ENCODE data around the gene TNIP1.

Gene TNIP1

DNA sequence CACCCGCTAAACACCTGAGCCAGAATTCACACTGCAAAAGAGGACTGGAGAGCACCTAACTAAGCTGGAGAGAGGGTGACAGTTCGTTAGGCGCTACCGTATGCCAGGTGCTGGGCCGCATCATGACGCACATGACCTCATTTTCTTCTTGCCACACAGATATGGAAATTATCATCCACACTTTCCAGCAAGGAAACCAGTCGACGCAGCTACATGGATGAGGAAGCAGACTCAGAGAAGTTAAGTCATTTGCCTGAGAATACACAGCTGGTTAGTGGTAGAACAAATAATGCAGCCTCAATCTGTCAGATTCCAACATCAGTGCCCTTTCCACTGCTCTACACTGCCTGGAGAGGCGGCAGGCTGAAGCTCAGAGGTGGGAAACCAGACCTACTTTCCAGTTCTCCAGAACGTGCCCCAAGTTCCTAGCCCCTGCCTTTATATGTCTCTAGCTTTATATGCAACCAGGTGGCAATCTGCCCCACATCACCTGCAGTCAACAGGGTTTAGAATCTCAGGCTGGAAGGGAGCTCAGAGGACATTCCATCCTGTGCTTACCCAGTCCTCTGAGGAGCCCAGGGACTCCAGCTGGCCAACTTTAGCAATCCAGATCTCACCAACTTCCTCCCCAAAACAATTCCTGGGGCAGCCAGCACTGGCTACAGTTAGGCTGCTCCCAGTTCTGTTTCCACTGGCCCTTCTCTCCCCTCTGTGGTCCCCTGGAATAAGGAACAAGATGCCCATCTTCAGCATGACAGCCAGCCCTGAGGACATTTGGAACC, 8.8 kb downstream of the TNIP1 start:
- DNase-seq (ENCODE audit: low read depth), result peak; percentile 30
- no peak overlapping the region for H3K9ac ChIP-seq (ENCODE audit: low read length)
- H3K4me3 ChIP-seq (ENCODE audit: low read length), result no peak overlapping the region
- peaks cover 31% of the 10 kb centered on the region for H3K4me1 ChIP-seq (ENCODE audit: control insufficient read depth, insufficient read depth, low read length)
- H3K9me3 ChIP-seq (ENCODE audit: control insufficient read depth, low read length), result no peaks in the 10 kb centered on the region
- no peaks in the 10 kb centered on the region for H3K27me3 ChIP-seq (replicated peaks; ENCODE audit: control insufficient read depth, insufficient read depth, low read length)
- H3K36me3 ChIP-seq (ENCODE audit: control insufficient read depth, insufficient read depth, low read length, severe bottlenecking), result peaks cover 27% of the 10 kb centered on the region

DNA sequence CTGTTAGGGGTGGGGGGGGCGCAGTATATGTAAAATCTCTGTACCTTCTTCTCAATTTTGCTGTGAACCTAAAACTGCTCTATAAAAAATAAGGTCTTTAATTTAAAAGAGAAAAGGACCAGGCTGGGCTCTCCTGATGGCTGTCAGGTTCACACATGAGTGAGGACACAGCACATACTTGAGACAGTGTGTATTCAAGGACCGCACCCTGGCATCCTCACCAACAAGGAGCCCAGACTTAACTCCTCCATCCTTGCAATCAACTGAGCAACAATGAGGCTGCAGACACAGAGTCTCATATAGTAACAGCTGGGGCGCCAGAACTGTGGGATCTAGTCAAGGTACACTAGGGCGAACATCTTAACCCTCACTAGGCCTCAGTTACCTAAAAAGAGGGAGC, 9.8 kb downstream of the TNIP1 start:
- Histone ChIP-seq H3K4me3 (ENCODE audit: low read length) (no peak overlapping the region), H3K9me3 (ENCODE audit: control insufficient read depth, low read length) (no peaks in the 10 kb centered on the region)

DNA sequence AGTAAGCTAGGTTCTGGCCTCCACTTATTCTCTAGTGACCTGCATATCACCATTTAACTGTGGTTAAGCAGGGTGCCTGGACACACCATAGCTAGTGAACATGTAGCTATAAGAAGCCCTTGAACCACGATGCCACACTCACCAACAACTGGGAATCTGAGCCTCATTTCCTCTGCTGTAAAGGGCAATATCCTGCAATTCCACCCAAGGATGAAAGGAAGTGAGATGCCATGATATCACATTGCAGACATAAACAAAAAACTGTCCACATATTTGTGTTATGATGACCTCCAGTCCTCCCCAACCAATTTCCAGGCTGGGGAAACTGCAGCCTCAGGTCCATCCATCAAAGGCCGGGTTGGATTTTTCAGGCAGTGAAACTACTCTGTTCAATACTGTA, 10.4 kb downstream of the TNIP1 start:
- Histone ChIP-seq H3K9ac (ENCODE audit: low read length) (no peak overlapping the region), H3K9me3 (ENCODE audit: control insufficient read depth, low read length) (no peaks in the 10 kb centered on the region), H3K27me3 (replicated peaks; ENCODE audit: control insufficient read depth, insufficient read depth, low read length) (no peaks in the 10 kb centered on the region), H3K4me3 (ENCODE audit: low read length) (no peak overlapping the region), H3K4me1 (ENCODE audit: control insufficient read depth, insufficient read depth, low read length) (peaks cover 20% of the 10 kb centered on the region), H3K36me3 (ENCODE audit: control insufficient read depth, insufficient read depth, low read length, severe bottlenecking) (peaks cover 27% of the 10 kb centered on the region)
- DNase-seq (ENCODE audit: low read depth), result peak; percentile 40

More for the DNA sequence above, 9.8 kb downstream of the TNIP1 start:
- Histone ChIP-seq H3K27me3 (replicated peaks; ENCODE audit: control insufficient read depth, insufficient read depth, low read length) (no peaks in the 10 kb centered on the region), H3K4me1 (ENCODE audit: control insufficient read depth, insufficient read depth, low read length) (peaks cover 24% of the 10 kb centered on the region), H3K9ac (ENCODE audit: low read length) (no peak overlapping the region), H3K36me3 (ENCODE audit: control insufficient read depth, insufficient read depth, low read length, severe bottlenecking) (peaks cover 27% of the 10 kb centered on the region)
- no peak for DNase-seq (ENCODE audit: low read depth)

GRCh38 chr5:151068433-151069197, 12.2 kb downstream of the TNIP1 start:
- H3K9me3 ChIP-seq (ENCODE audit: control insufficient read depth, low read length), result no peaks in the 10 kb centered on the region
- H3K4me1 ChIP-seq (ENCODE audit: control insufficient read depth, insufficient read depth, low read length), result peaks cover 33% of the 10 kb centered on the region
- no peaks in the 10 kb centered on the region for H3K27me3 ChIP-seq (replicated peaks; ENCODE audit: control insufficient read depth, insufficient read depth, low read length)
- peaks cover 27% of the 10 kb centered on the region for H3K36me3 ChIP-seq (ENCODE audit: control insufficient read depth, insufficient read depth, low read length, severe bottlenecking)
- no peak overlapping the region for H3K9ac ChIP-seq (ENCODE audit: low read length)
- H3K4me3 ChIP-seq (ENCODE audit: low read length), result no peak overlapping the region
- DNase-seq (ENCODE audit: low read depth), result peak; percentile 41

GRCh38 chr5:151067632-151068432, 13.0 kb downstream of the TNIP1 start:
- no peak overlapping the region for H3K9ac ChIP-seq (ENCODE audit: low read length)
- peaks cover 41% of the 10 kb centered on the region for H3K4me1 ChIP-seq (ENCODE audit: control insufficient read depth, insufficient read depth, low read length)
- peaks cover 26% of the 10 kb centered on the region for H3K36me3 ChIP-seq (ENCODE audit: control insufficient read depth, insufficient read depth, low read length, severe bottlenecking)
- no peak overlapping the region for H3K4me3 ChIP-seq (ENCODE audit: low read length)
- H3K9me3 ChIP-seq (ENCODE audit: control insufficient read depth, low read length), result no peaks in the 10 kb centered on the region
- no peak for DNase-seq (ENCODE audit: low read depth)
- no peaks in the 10 kb centered on the region for H3K27me3 ChIP-seq (replicated peaks; ENCODE audit: control insufficient read depth, insufficient read depth, low read length)

- Histone ChIP-seq H3K9ac (ENCODE audit: low read length) (no peak overlapping the region), H3K27me3 (replicated peaks; ENCODE audit: control insufficient read depth, insufficient read depth, low read length) (no peaks in the 10 kb centered on the region), H3K4me1 (ENCODE audit: control insufficient read depth, insufficient read depth, low read length) (peaks cover 45% of the 10 kb centered on the region), H3K36me3 (ENCODE audit: control insufficient read depth, insufficient read depth, low read length, severe bottlenecking) (peaks cover 35% of the 10 kb centered on the region), H3K9me3 (ENCODE audit: control insufficient read depth, low read length) (no peaks in the 10 kb centered on the region), H3K4me3 (ENCODE audit: low read length) (no peak overlapping the region)
- DNase-seq (ENCODE audit: low read depth), result no peak
Measured at GRCh38 chr5:151066920-151067319, 13.9 kb downstream of the TNIP1 start.

GRCh38 chr5:151065609-151066008, 15.2 kb downstream of the TNIP1 start:
- peaks cover 44% of the 10 kb centered on the region for H3K36me3 ChIP-seq (ENCODE audit: control insufficient read depth, insufficient read depth, low read length, severe bottlenecking)
- H3K4me1 ChIP-seq (ENCODE audit: control insufficient read depth, insufficient read depth, low read length), result peaks cover 56% of the 10 kb centered on the region
- H3K9ac ChIP-seq (ENCODE audit: low read length), result no peak overlapping the region

DNA sequence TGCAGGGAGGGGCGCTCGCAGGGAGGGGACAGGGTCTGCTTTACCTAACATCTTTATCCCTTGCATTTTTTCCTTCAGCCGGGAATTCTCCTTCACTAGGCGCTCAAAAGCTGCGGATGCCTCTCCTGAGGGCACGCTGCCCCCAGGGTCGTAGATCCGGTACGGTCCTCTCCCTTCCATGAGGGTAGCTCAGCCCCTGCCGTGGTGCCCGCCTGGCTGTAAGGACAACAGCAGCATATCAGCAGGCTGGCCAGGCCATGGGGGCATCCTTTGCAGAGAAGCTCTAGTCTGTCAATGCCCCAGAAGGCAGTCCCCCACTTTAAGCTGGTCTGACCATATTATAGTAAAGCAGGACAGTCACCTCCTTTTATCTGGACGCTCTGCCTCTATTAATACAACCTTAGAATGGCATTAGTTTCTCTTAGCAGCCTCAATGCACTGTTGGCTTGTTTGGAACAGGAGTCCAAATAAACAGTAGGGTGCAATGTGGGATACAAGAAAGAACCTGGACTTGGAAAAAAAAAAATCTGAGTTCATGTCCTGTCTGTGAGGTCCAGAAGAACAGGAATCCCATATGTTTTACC, 15.8 kb downstream of the TNIP1 start:
- Histone ChIP-seq H3K9me3 (ENCODE audit: control insufficient read depth, low read length) (no peaks in the 10 kb centered on the region), H3K36me3 (ENCODE audit: control insufficient read depth, insufficient read depth, low read length, severe bottlenecking) (peaks cover 47% of the 10 kb centered on the region), H3K27me3 (replicated peaks; ENCODE audit: control insufficient read depth, insufficient read depth, low read length) (no peaks in the 10 kb centered on the region), H3K4me3 (ENCODE audit: low read length) (no peak overlapping the region), H3K4me1 (ENCODE audit: control insufficient read depth, insufficient read depth, low read length) (peaks cover 62% of the 10 kb centered on the region), H3K9ac (ENCODE audit: low read length) (no peak overlapping the region)
- DNase-seq (ENCODE audit: low read depth), result no peak

More at GRCh38 chr5:151065609-151066008, 15.2 kb downstream of the TNIP1 start:
- Histone ChIP-seq H3K4me3 (ENCODE audit: low read length) (no peak overlapping the region), H3K9me3 (ENCODE audit: control insufficient read depth, low read length) (no peaks in the 10 kb centered on the region), H3K27me3 (replicated peaks; ENCODE audit: control insufficient read depth, insufficient read depth, low read length) (no peaks in the 10 kb centered on the region)
- DNase-seq (ENCODE audit: low read depth), result no peak

- peaks cover 64% of the 10 kb centered on the region for H3K4me1 ChIP-seq (ENCODE audit: control insufficient read depth, insufficient read depth, low read length)
- H3K36me3 ChIP-seq (ENCODE audit: control insufficient read depth, insufficient read depth, low read length, severe bottlenecking), result peaks cover 55% of the 10 kb centered on the region
- DNase-seq (ENCODE audit: low read depth), result peak; percentile 77
- peak overlapping the region; percentile 31 for H3K4me3 ChIP-seq (ENCODE audit: low read length)
- H3K27me3 ChIP-seq (replicated peaks; ENCODE audit: control insufficient read depth, insufficient read depth, low read length), result no peaks in the 10 kb centered on the region
- peak overlapping the region; percentile 50 for H3K9ac ChIP-seq (ENCODE audit: low read length)
- H3K9me3 ChIP-seq (ENCODE audit: control insufficient read depth, low read length), result no peaks in the 10 kb centered on the region
Measured at GRCh38 chr5:151063142-151063989, 17.5 kb downstream of the TNIP1 start.

DNA sequence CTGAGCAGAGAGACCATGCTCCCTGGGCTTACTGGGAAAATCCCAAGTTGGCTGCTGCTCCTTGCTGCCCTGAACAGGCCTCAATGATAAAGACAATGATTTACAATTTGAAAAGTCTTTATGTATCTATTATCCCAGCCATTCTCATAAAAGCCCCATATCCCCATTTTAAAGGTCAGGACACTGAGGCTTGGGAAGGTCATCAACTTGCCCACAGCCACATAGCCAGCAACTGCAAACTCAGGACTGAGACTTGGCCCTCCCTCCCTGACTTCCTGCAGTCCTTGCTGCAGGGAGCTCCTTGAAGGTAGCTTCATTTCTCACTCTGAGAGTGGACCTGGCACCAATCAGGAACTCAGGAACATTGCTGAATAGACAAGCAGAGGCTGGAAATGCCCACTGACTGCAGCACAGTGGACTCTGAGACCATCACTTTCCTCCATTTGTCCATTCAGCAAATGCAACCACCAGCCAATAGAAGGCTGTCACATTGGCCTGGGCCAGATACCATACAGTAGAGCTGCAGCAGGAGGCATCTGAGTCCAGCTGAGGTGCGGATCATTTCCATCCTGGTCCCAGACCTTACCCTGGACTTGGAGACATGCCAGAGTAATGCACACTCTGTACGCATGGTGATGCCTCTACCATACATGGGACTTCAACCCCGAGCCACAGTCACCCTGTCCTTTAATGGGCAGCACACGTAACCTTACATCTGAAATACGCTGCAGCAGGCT, 18.3 kb downstream of the TNIP1 start:
- Histone ChIP-seq H3K36me3 (ENCODE audit: control insufficient read depth, insufficient read depth, low read length, severe bottlenecking) (peaks cover 63% of the 10 kb centered on the region), H3K27me3 (replicated peaks; ENCODE audit: control insufficient read depth, insufficient read depth, low read length) (no peaks in the 10 kb centered on the region)

More for the DNA sequence above, 18.3 kb downstream of the TNIP1 start:
- peaks cover 56% of the 10 kb centered on the region for H3K4me1 ChIP-seq (ENCODE audit: control insufficient read depth, insufficient read depth, low read length)
- peak overlapping the region; percentile 39 for H3K9ac ChIP-seq (ENCODE audit: low read length)
- H3K4me3 ChIP-seq (ENCODE audit: low read length), result peak overlapping the region; percentile 8
- no peak for DNase-seq (ENCODE audit: low read depth)
- H3K9me3 ChIP-seq (ENCODE audit: control insufficient read depth, low read length), result no peaks in the 10 kb centered on the region

Measured in adipocyte (in vitro differentiated cells).